Subcutaneous abdominal adipose tissue (tissue), 5 donors: ENCODE data around the gene ASPRV1.
"Not testable (repeated sequence)": the region's sequence is repeated elsewhere in the genome, so short reads cannot be mapped to it uniquely, and the experiment has no call there.

Experiments used
- H3K27ac ChIP-seq: one replicate; pipeline ENCODE4 v1.7.0; 2013; ENCODE audit warnings: low read depth, mild to moderate bottlenecking, inconsistent platforms, low read length, moderate library complexity
- H3K27me3 ChIP-seq, 5 donors: one replicate each; pipeline ENCODE4 v1.7.0; 2013; ENCODE audit warnings: low read length in 5 of 5, inconsistent platforms in 1 of 5; ENCODE audit not compliant: control insufficient read depth in 5 of 5, insufficient read depth in 4 of 5
- H3K36me3 ChIP-seq, 5 donors: one replicate each; pipeline ENCODE4 v1.7.0; 2013; ENCODE audit warnings: low read length in 5 of 5; ENCODE audit not compliant: control insufficient read depth in 5 of 5, insufficient read depth in 5 of 5
- H3K4me1 ChIP-seq, 5 donors: one replicate each; pipeline ENCODE4 v1.7.0; 2013; ENCODE audit warnings: low read length in 5 of 5, mild to moderate bottlenecking in 3 of 5, moderate library complexity in 1 of 5; ENCODE audit not compliant: control insufficient read depth in 5 of 5, insufficient read depth in 5 of 5
- H3K4me3 ChIP-seq, 5 donors: one replicate each; pipeline ENCODE4 v1.7.0; 2013; ENCODE audit warnings: low read length in 5 of 5, low read depth in 1 of 5
- H3K9ac ChIP-seq, 5 donors: one replicate each; pipeline ENCODE4 v1.7.0; 2013; ENCODE audit warnings: low read length in 5 of 5, mild to moderate bottlenecking in 4 of 5, moderate library complexity in 3 of 5
- H3K9me3 ChIP-seq, 5 donors: one replicate each; pipeline ENCODE4 v1.7.0; 2013; ENCODE audit warnings: low read length in 5 of 5; ENCODE audit not compliant: control insufficient read depth in 5 of 5
- donor health status: healthy.
- donor health status: healthy.
- donor health status: healthy.
- donor health status: healthy.
- donor health status: healthy.

Gene ASPRV1

DNA sequence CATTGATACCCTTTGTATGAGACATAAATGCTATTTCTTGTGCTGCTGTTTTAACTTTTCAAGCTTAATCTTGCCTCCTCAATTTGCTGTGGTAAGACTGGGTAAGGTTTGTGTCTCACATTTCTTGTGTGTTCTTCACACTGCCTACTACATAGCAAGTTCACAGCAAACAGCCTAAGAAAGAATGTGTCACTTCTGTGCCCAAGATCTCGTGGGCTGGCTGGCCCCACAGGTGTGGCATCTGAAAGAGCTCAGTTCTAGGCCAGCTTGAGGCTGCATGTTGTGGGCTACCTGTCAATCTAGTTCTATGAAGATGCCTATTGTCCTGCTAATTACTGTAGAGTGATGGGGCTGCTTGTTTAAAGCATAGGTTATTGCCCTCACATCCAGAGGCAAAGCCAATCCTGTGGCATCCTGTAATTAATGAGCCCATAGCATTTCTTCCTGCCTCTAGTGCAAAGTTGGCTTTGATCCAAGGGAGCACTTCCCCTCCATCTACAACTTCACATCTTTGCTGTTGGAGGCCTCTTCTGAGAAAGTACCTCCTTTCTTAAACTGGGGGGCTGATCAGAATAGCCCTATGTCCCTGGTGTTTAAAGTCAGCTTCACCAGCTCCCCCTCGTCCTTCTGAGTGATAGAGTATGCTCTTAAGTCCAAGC lies 40.9 kb upstream of the ASPRV1 start:
- Histone ChIP-seq H3K27ac (no peak overlapping the region), H3K9me3 (no peaks in the 10 kb centered on the region), H3K27me3 (no peaks in the 10 kb centered on the region), H3K4me3 (no peak overlapping the region), H3K9ac (peak overlapping the region in 1 of 5 donors; percentile 41), H3K4me1 (peaks cover 0 to 12% (median 7%) of the 10 kb centered on the region in 5 donors), H3K36me3 (peaks cover 0 to 3% (median 0%) of the 10 kb centered on the region in 5 donors)

DNA sequence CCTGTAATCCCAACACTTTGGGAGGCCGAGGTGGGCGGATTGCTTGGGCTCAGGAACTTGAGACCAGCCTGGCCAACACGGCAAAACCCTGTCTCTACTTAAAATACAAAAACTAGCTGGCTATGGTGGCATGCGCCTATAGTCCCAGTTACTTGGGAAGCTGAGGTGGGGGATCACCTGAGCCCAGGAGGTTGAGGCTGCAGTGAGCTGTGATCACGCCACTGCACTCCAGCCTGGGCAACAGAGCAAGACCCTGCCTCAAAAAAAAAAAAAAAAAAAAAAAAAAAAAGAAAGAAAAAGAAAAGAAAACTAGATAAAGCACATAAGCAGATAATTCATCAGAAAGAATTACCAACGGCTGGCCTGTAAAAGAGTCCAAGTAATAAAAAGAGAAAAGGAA lies 39.1 kb upstream of the ASPRV1 start:
- H3K36me3 ChIP-seq = peaks cover 3 to 13% (median 9%) of the 10 kb centered on the region in 5 donors
- H3K27ac ChIP-seq, H3K9me3 ChIP-seq, H3K27me3 ChIP-seq, H3K4me3 ChIP-seq, H3K9ac ChIP-seq, H3K4me1 ChIP-seq: not testable (repeated sequence)

DNA sequence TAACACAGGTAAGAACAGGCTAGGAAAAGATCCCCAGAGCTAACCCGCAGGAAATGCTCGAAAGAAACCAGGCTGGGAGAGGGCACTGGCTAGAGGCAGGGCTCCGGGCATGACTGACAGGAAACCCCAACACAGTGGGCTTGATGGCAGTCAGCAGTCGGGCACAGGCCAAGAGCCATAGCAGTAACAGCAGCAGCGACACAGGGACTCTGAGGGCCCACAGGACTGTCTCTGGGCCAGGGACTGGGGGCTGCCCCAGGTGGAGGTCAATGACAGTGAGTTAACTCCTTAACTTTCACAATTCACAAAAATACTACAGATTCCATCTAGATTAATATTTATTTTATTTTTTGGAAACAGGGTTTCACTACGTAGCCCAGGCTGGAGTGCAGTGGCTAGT lies 37.3 kb upstream of the ASPRV1 start:
- H3K27ac ChIP-seq = no peak overlapping the region
- H3K27me3 ChIP-seq = no peaks in the 10 kb centered on the region
- H3K4me3 ChIP-seq = no peak overlapping the region
- no peaks in the 10 kb centered on the region for H3K9me3 ChIP-seq
- peaks cover 3 to 22% (median 19%) of the 10 kb centered on the region in 5 donors for H3K36me3 ChIP-seq
- no peak overlapping the region for H3K9ac ChIP-seq
- H3K4me1 ChIP-seq = peaks cover 0 to 8% (median 5%) of the 10 kb centered on the region in 5 donors

DNA sequence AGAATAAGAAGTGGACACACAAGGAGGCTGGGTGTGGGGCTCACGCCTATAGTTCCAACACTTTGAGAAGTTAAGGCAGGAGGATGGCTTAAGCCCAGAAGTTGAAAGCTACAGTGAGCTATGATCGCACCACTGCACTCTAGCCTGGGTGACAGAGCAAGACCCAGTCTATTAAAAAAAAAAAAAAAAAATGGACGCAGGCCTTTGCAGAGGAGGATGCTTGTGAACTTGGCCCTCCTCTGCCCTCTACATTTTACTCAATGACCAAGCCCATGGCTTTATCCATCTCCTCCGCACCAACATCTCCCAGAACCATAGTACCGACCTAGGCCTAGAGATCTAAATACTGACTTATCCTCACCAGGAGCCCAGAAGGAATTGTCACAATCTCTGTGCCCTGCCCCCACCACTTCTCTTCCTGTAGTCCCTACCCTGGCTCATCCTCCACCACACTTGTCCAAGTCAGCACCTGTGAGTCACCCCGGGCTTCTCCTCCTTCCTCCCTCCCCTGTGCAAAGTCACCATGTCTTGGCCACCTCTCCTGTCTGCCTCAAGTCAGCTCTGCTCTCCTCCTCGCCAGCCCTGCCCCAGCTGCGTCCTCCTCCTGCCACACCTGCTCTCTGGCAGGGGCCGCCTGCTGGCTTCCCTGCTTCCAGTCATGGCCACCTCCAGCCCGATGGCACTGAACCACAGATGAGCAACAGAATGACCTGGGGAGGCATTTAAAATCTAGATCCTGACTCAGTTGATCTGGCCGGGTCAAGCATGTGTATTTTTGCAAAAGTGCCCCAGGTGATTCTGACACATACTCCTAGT lies 35.8 kb upstream of the ASPRV1 start:
- no peak overlapping the region for H3K9ac ChIP-seq
- no peak overlapping the region for H3K27ac ChIP-seq
- peaks cover 0 to 7% (median 2%) of the 10 kb centered on the region in 5 donors for H3K4me1 ChIP-seq
- H3K4me3 ChIP-seq = no peak overlapping the region
- H3K36me3 ChIP-seq = peaks cover 3 to 27% (median 21%) of the 10 kb centered on the region in 5 donors
- no peaks in the 10 kb centered on the region for H3K27me3 ChIP-seq
- H3K9me3 ChIP-seq = no peaks in the 10 kb centered on the region

DNA sequence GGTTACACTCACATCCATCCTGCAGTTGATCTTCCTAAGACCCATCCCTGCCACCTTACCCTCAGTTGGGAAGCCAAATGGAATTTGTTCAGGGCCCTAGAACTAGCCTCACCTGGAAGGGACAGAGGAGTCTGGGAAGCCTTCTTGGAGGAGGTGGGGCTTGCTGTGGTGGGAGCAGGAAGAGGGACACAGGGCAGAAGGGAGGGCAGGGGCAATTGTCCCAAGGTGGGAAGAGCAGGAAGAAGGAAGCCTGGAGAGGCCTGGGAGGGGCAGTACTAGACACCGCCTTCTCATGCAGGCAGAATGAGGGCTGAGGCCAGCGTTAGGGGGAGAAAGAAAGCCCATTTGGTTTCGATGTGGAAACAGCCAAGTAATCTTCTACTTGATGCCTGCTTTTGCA lies 34.1 kb upstream of the ASPRV1 start:
- no peak overlapping the region for H3K4me3 ChIP-seq
- peaks cover 3 to 27% (median 21%) of the 10 kb centered on the region in 5 donors for H3K36me3 ChIP-seq
- no peaks in the 10 kb centered on the region for H3K27me3 ChIP-seq
- H3K27ac ChIP-seq = no peak overlapping the region
- H3K4me1 ChIP-seq = peaks cover 0 to 12% (median 7%) of the 10 kb centered on the region in 5 donors
- no peaks in the 10 kb centered on the region for H3K9me3 ChIP-seq
- H3K9ac ChIP-seq = no peak overlapping the region

DNA sequence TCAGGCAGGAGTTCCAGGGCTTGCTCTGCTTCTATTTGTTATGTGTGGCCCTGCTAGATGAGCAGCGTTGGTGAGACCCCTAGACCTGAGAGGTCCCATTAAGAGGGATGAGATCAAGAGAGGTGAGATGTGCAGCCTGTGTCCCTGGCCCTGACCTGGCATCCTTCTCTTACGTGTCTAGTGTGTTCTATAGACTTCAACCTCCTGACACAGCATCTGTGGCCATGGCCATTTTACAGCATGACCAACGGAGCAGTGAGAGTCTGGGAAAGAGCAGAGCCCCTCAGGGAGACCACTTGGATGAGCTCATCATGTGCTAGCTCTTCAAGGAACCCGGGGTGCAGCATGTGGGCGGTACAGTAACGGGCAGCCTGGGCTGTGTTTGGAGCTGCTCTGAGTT lies 32.7 kb upstream of the ASPRV1 start:
- H3K36me3 ChIP-seq = peaks cover 3 to 27% (median 21%) of the 10 kb centered on the region in 5 donors

DNA sequence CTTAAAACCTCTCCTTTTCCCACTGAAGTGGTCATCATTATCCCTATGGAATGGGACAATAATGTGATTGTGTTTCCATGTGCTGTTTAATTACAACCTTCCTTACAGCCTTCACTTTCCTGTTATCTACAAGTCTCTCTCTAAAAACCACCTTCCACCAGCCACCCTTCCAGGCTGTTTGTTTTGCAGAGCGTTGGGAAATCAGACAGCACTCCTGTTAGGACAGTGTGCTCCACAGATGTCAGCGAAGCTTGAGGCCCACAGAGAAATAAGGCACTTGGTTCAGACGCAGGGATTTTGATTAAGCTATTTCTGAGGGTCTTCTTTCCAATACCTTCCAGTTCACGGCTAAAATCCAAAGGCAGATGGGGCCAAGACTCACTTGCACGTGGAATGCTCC lies 32.3 kb upstream of the ASPRV1 start:
- no peaks in the 10 kb centered on the region for H3K27me3 ChIP-seq
- no peak overlapping the region for H3K27ac ChIP-seq
- H3K36me3 ChIP-seq = peaks cover 3 to 27% (median 21%) of the 10 kb centered on the region in 5 donors
- H3K9ac ChIP-seq = no peak overlapping the region
- H3K4me3 ChIP-seq = no peak overlapping the region
- peaks cover 0 to 7% (median 5%) of the 10 kb centered on the region in 5 donors for H3K4me1 ChIP-seq
- H3K9me3 ChIP-seq = no peaks in the 10 kb centered on the region

More for the DNA sequence above, 32.7 kb upstream of the ASPRV1 start:
- no peak overlapping the region for H3K9ac ChIP-seq
- H3K27ac ChIP-seq = no peak overlapping the region
- H3K4me1 ChIP-seq = peaks cover 0 to 7% (median 6%) of the 10 kb centered on the region in 5 donors
- no peak overlapping the region for H3K4me3 ChIP-seq
- no peaks in the 10 kb centered on the region for H3K27me3 ChIP-seq
- H3K9me3 ChIP-seq = no peaks in the 10 kb centered on the region

DNA sequence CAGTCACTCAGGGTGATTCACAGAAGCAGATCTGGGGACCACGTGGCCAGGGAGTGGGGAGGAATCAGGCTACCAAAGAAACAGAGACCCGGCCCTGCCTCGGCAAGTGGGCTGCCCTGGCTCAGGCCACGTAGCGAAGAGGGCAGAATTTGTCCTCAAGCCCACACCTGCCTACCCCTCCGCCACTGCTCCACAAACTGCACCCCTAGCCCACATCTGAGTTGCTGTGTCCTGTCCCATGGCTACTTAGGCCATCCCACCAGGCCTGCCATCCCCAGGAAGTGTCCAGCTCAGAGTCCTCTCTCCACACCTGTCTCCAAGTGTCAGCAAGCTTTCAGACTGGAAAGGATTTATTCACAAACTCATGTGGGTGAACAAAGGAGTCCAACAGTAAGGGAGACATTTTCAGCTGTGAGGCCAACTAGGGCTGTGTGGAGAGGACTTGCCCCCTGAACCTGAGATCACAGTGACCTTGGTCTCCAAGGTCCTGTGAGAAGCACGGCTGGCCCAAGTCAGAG lies 31.7 kb upstream of the ASPRV1 start:
- no peak overlapping the region for H3K4me3 ChIP-seq
- H3K27me3 ChIP-seq = no peaks in the 10 kb centered on the region
- H3K27ac ChIP-seq = no peak overlapping the region
- H3K4me1 ChIP-seq = peaks cover 0 to 7% (median 5%) of the 10 kb centered on the region in 5 donors
- H3K9me3 ChIP-seq = no peaks in the 10 kb centered on the region
- H3K36me3 ChIP-seq = peaks cover 3 to 27% (median 21%) of the 10 kb centered on the region in 5 donors
- no peak overlapping the region for H3K9ac ChIP-seq

DNA sequence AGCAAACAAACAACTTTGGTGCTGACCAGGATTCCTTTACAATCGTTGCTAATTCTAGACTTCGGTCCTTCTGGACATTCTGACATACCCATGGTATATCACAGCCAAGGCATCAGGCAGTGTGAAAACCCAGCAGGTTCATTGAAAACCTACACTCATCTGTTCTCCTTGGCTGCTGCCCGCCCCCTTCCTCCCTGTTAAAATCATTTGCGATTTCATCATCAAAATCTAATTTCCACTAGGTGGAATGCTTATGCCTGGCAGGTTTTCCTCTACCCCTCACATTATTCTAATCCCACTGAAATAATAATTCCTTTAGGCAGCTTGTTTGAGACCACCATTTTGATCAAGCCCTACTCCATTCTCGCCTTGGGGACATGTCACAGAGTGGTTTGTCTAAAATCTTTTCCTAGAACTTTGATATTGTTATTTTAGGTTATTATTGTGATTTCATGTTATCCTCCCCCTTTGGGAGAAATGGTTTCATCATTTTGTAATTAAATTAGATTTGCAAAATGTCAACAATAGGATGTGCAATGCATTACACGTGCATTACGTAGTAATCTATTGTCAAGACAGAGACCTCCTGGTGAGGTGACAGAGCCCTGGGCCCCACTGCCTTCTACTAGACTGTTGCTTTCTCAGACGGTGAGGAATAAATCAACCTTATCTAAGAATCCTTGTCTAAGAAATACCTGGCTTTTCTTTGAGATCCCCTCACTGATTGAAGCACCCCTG lies 31.0 kb upstream of the ASPRV1 start:
- Histone ChIP-seq H3K9me3 (no peaks in the 10 kb centered on the region), H3K4me1 (peaks cover 0 to 7% (median 5%) of the 10 kb centered on the region in 5 donors), H3K9ac (no peak overlapping the region), H3K27ac (no peak overlapping the region), H3K36me3 (peaks cover 3 to 27% (median 21%) of the 10 kb centered on the region in 5 donors), H3K27me3 (no peaks in the 10 kb centered on the region), H3K4me3 (no peak overlapping the region)
